IMR-90 (cell line): Measurements from ENCODE around the gene NR1I2. TPM values are rescaled to one million over a fixed set of nuclear protein-coding genes. Genes with fewer than 3 reads are reported as not detected.

Experiments
- ATAC-seq: fragments of 200-7000 bp; cut with Tn5 transposase; 2 replicates; pipeline ENCODE4 v1.9.1; 2020; ENCODE audit warnings: low read depth, mild to moderate bottlenecking, moderate library complexity
- Bru-seq: library from RNA; stranded (reverse); fragments of 400-500 nt; gene quantifications from one replicate; lab custom pipeline; 2021; lab: Mats Ljungman, UMichigan
- BruChase-seq, 2 experiments: library from RNA; stranded (reverse); fragments of 400-500 nt; gene quantifications; one replicate each; lab custom pipeline; 2021; lab: Mats Ljungman, UMichigan
- BruUV-seq: library from RNA; stranded (reverse); fragments of 400-500 nt; replicated peaks from 2 replicates; lab custom pipeline; 2021; lab: Mats Ljungman, UMichigan
- CTCF ChIA-PET: fragments of 300-600 bp; formaldehyde crosslinking; extraction: SDS; loops from one replicate; lab custom pipeline; 2021; ENCODE audit warnings: antibody characterized with exemption; lab: Yijun Ruan, JAX
- POLR2A ChIA-PET: fragments of 300-600 bp; sonication (Branson Sonifier 250); formaldehyde crosslinking; loops from one replicate; lab custom pipeline; 2022; ENCODE audit warnings: antibody characterized with exemption; ENCODE audit not compliant: unreplicated experiment; lab: Charles Lee
- DNase-seq: peaks from one replicate; pipeline ENCODE4 v3.0.0; 2013
- H2AFZ ChIP-seq: replicated peaks from 2 replicates; pipeline ENCODE3; 2013; ENCODE audit warnings: low read length, mild to moderate bottlenecking; ENCODE audit not compliant: poor library complexity
- H2AK5ac ChIP-seq: 2 replicates; pipeline ENCODE4 v1.6.1; 2013; ENCODE audit warnings: low read depth, low read length, inconsistent platforms
- H2AK9ac ChIP-seq: replicated peaks from 2 replicates; pipeline ENCODE3; 2013; ENCODE audit warnings: mild to moderate bottlenecking, low read depth, low read length, moderate library complexity; ENCODE audit not compliant: poor library complexity
- H2BK120ac ChIP-seq: 2 replicates; pipeline ENCODE4 v1.6.1; 2013; ENCODE audit warnings: low read depth, low read length, inconsistent platforms
- H2BK15ac ChIP-seq: 3 replicates; pipeline ENCODE4 v1.6.1; 2013; ENCODE audit warnings: low read depth, low read length, inconsistent platforms
- H2BK20ac ChIP-seq: 2 replicates; pipeline ENCODE4 v1.6.1; 2013; ENCODE audit warnings: low read depth, mild to moderate bottlenecking, inconsistent platforms, low read length, moderate library complexity
- H2BK5ac ChIP-seq: 2 replicates; pipeline ENCODE4 v1.6.1; 2013; ENCODE audit warnings: mild to moderate bottlenecking, low read depth, low read length, inconsistent platforms; ENCODE audit not compliant: poor library complexity, severe bottlenecking
- H3K14ac ChIP-seq: replicated peaks from 2 replicates; pipeline ENCODE4 v1.6.1; 2013; ENCODE audit warnings: low read depth, low read length, inconsistent platforms
- H3K18ac ChIP-seq: 2 replicates; pipeline ENCODE4 v1.6.1; 2013; ENCODE audit warnings: low read depth, low read length, control low read depth
- H3K23ac ChIP-seq: 2 replicates; pipeline ENCODE4 v1.6.1; 2013; ENCODE audit warnings: low read depth, low read length, inconsistent platforms
- H3K27ac ChIP-seq: 2 replicates; pipeline ENCODE4 v1.5.1; 2013; ENCODE audit warnings: mild to moderate bottlenecking, control low read depth, low read length; ENCODE audit not compliant: insufficient read depth
- H3K27me3 ChIP-seq: 2 replicates; pipeline ENCODE4 v1.6.1; 2013; ENCODE audit warnings: low read length; ENCODE audit not compliant: control insufficient read depth, insufficient read depth
- H3K36me3 ChIP-seq: 2 replicates; pipeline ENCODE4 v1.6.1; 2013; ENCODE audit warnings: low read length, mixed read lengths; ENCODE audit not compliant: control insufficient read depth, insufficient read depth
- H3K4ac ChIP-seq: 2 replicates; pipeline ENCODE4 v1.6.1; 2013; ENCODE audit warnings: low read depth, low read length, inconsistent platforms
- H3K4me1 ChIP-seq: 2 replicates; pipeline ENCODE4 v1.6.1; 2013; ENCODE audit warnings: low read length, mixed read lengths; ENCODE audit not compliant: control insufficient read depth, insufficient read depth
- H3K4me2 ChIP-seq: 2 replicates; pipeline ENCODE4 v1.6.1; 2013; ENCODE audit warnings: low read depth, mild to moderate bottlenecking, control low read depth, low read length, moderate library complexity
- H3K4me3 ChIP-seq: 2 replicates; pipeline ENCODE4 v1.5.1; 2013; ENCODE audit warnings: low read depth, mild to moderate bottlenecking, control low read depth, low read length, moderate library complexity; ENCODE audit not compliant: insufficient read depth
- H3K56ac ChIP-seq: 2 replicates; pipeline ENCODE4 v1.6.1; 2013; ENCODE audit warnings: low read length, inconsistent platforms; ENCODE audit not compliant: insufficient read depth; ENCODE audit errors: extremely low read depth
- H3K79me1 ChIP-seq, 2 experiments: 2 replicates each; pipeline ENCODE4 v1.6.1; 2013; ENCODE audit warnings: low read length in 2 of 2, inconsistent platforms in 1 of 2, low read depth in 1 of 2
- H3K9ac ChIP-seq: 2 replicates; pipeline ENCODE4 v1.6.1; 2013; ENCODE audit warnings: low read depth, low read length, control low read depth
- H3K9me1 ChIP-seq: 2 replicates; pipeline ENCODE4 v1.6.1; 2013; ENCODE audit warnings: low read length, inconsistent platforms; ENCODE audit not compliant: insufficient read depth
- H3K9me3 ChIP-seq: 2 replicates; pipeline ENCODE4 v1.6.1; 2013; ENCODE audit warnings: low read length; ENCODE audit not compliant: control insufficient read depth, insufficient read depth
- H4K20me1 ChIP-seq: 2 replicates; pipeline ENCODE4 v1.6.1; 2013; ENCODE audit warnings: low read length, inconsistent platforms; ENCODE audit not compliant: insufficient read depth
- H4K5ac ChIP-seq: 2 replicates; pipeline ENCODE4 v1.6.1; 2013; ENCODE audit warnings: mild to moderate bottlenecking, low read depth, low read length, control low read depth
- H4K8ac ChIP-seq, 2 experiments: 2 replicates each; pipeline ENCODE4 v1.6.1; 2013; ENCODE audit warnings: low read depth in 2 of 2, low read length in 2 of 2, control low read depth in 1 of 2, inconsistent platforms in 1 of 2
- H4K91ac ChIP-seq: 2 replicates; pipeline ENCODE4 v1.6.1; 2013; ENCODE audit warnings: low read depth, low read length, inconsistent platforms; ENCODE audit not compliant: insufficient read depth
- CEBPB ChIP-seq: IDR thresholded peaks from 2 replicates; pipeline ENCODE4 v1.6.1; 2012; ENCODE audit warnings: low read depth, low read length, improper control_type of control experiment
- CHD1 ChIP-seq: IDR thresholded peaks from 2 replicates; pipeline ENCODE4 v1.6.1; 2012; ENCODE audit warnings: low read depth, low read length, improper control_type of control experiment
- FOS ChIP-seq: fragments of 150-350 bp; IDR thresholded peaks from 2 replicates; pipeline ENCODE4 v1.6.1; 2016; ENCODE audit warnings: low read depth, low read length
- MAFK ChIP-seq: IDR thresholded peaks from 2 replicates; pipeline ENCODE4 v1.6.1; 2012; ENCODE audit warnings: low read depth, low read length, improper control_type of control experiment
- MXI1 ChIP-seq: IDR thresholded peaks from 2 replicates; pipeline ENCODE4 v1.6.1; 2012; ENCODE audit warnings: low read depth, mild to moderate bottlenecking, low read length, moderate library complexity, borderline replicate concordance
- NFE2L2 ChIP-seq: fragments of 150-350 bp; IDR thresholded peaks from 2 replicates; pipeline ENCODE4 v1.6.1; 2016; ENCODE audit warnings: low read depth, mild to moderate bottlenecking, low read length
- POLR2A ChIP-seq: IDR thresholded peaks from 2 replicates; pipeline ENCODE4 v1.6.1; 2012; ENCODE audit warnings: mild to moderate bottlenecking, low read depth, low read length
- RAD21 ChIP-seq: IDR thresholded peaks from 2 replicates; pipeline ENCODE4 v1.6.1; 2012; ENCODE audit warnings: low read length, improper control_type of control experiment
- RCOR1 ChIP-seq: IDR thresholded peaks from 2 replicates; pipeline ENCODE4 v1.6.1; 2012; ENCODE audit warnings: mild to moderate bottlenecking, low read length, improper control_type of control experiment; ENCODE audit not compliant: insufficient replicate concordance
- RFX5 ChIP-seq: IDR thresholded peaks from 2 replicates; pipeline ENCODE4 v1.8.0; 2012; ENCODE audit warnings: low read depth, mild to moderate bottlenecking, low read length, moderate library complexity
- SMC3 ChIP-seq: fragments of 150-350 bp; IDR thresholded peaks from 2 replicates; pipeline ENCODE4 v1.6.1; 2016; ENCODE audit warnings: low read depth, mild to moderate bottlenecking, antibody characterized with exemption, low read length, moderate library complexity
- WGBS, 2 experiments: methylation state at CpG; one replicate each; pipeline versions ENCODE4 v1.1.5 to v1.1.7; 2013; ENCODE audit warnings: missing lambda C conversion rate in 2 of 2; ENCODE audit not compliant: insufficient read length in 1 of 2; ENCODE audit errors: extremely low coverage in 2 of 2; 5-methylcytosine and 5-hydroxymethylcytosine counted together
- dilution Hi-C: fragments of 300-500 bp; cut with HindIII; formaldehyde crosslinking; loops from one replicate; pipeline ENCODE4 v1.14.3; 2018; ENCODE audit warnings: low sequenced_read_pairs; ENCODE audit not compliant: unreplicated experiment
- in situ Hi-C: fragments of 300-500 bp; cut with MboI; formaldehyde crosslinking; loops from 3 replicates; pipeline ENCODE4 v1.14.3; 2019; ENCODE audit warnings: low sequenced_read_pairs, inconsistent platforms, mixed read lengths
- intact Hi-C: fragments of 100-400 bp; cut with micrococcal nuclease; formaldehyde crosslinking; loops from 2 replicates; pipeline ENCODE4 v1.10.0; 2022
- long read RNA-seq: library from polyadenylated mRNA; unstranded; transcript quantifications from one replicate; pipeline ENCODE4 v2.0.0, GENCODE V29; 2021; ENCODE audit not compliant: unreplicated experiment
- polyA plus RNA-seq, 3 experiments: library from polyadenylated mRNA; depleted of rRNA; stranded (reverse); fragments of >200 nt; gene quantifications; 2 replicates each; pipeline ENCODE4 v1.2.3, GENCODE V29; 2012; ENCODE audit warnings: low replicate concordance in 1 of 3
- total RNA-seq: library from RNA; depleted of rRNA; stranded (reverse); fragments of >200 nt; gene quantifications from 2 replicates; pipeline ENCODE4 v1.2.3, GENCODE V29; 2012; rRNA removed
- TF ChIP-seq, protein P1 (sequence below): fragments of 150-350 bp; IDR thresholded peaks from 2 replicates; pipeline ENCODE4 v1.6.1; 2016; ENCODE audit warnings: low read depth, mild to moderate bottlenecking, low read length, moderate library complexity, borderline replicate concordance
- TF ChIP-seq, protein P2 (sequence below): fragments of 150-350 bp; IDR thresholded peaks from 2 replicates; pipeline ENCODE4 v1.6.1; 2017; ENCODE audit warnings: mild to moderate bottlenecking, antibody characterized with exemption, low read length, low read depth
- TF ChIP-seq, protein P3 (sequence below): conservative IDR thresholded peaks from 2 replicates; pipeline ENCODE4 v1.5.1; 2012; ENCODE audit warnings: mild to moderate bottlenecking, low read depth, low read length, improper control_type of control experiment

The NR1I2 gene
- total RNA-seq (not detected in 2 replicates), polyA plus RNA-seq (2012; rRNA removed) (not detected in 2 replicates), Bru-seq, nascent RNA (not detected), BruChase-seq, experiment 1, labeled RNA remaining after a 6-hour chase (not detected), BruChase-seq, experiment 2, labeled RNA remaining after a 2-hour chase (percentile 7 among the genes with signal in this experiment)
- 0.03 TPM in 1 of 2 replicates, not detected in the other for polyA plus RNA-seq (2012; cell fraction: cytosol; rRNA removed)
- polyA plus RNA-seq (2012; cell fraction: nucleus; rRNA removed; ENCODE audit: low replicate concordance): 0.03 and 0.06 TPM in 2 replicates
- long read RNA-seq: 0 reads

- Histone ChIP-seq H3K18ac (no peak within 1 kb of the TSS), H4K20me1 (no peaks in the 10 kb centered on the region), H3K56ac (no peak within 1 kb of the TSS), H3K9me3 (no peaks in the 10 kb centered on the region), H3K9ac (no peak within 1 kb of the TSS), H3K4ac (no peak within 1 kb of the TSS), H3K27me3 (peaks cover 4% of the 10 kb centered on the region), H2BK5ac (no peak within 1 kb of the TSS), H3K9me1 (no peaks in the 10 kb centered on the region), H3K4me3 (no peak within 1 kb of the TSS), H2BK120ac (no peak within 1 kb of the TSS), H3K14ac (no peak within 1 kb of the TSS), H3K4me2 (no peak within 1 kb of the TSS), H3K23ac (no peak within 1 kb of the TSS), H3K27ac (no peak within 1 kb of the TSS), H2AFZ (no peak within 1 kb of the TSS), H3K4me1 (no peaks in the 10 kb centered on the region), H2AK9ac (no peak within 1 kb of the TSS), H2BK20ac (no peak within 1 kb of the TSS), H2AK5ac (no peak within 1 kb of the TSS), H3K36me3 (no peaks in the 10 kb centered on the region), H4K8ac (no peak within 1 kb of the TSS), H3K79me1 (no peaks in the 10 kb centered on the region), H2BK15ac (no peak within 1 kb of the TSS), H4K91ac (no peak within 1 kb of the TSS), H4K5ac (no peak within 1 kb of the TSS)
- 61% methylated on average over 4 of the region's 10 CpGs; no CpG with 5 or more reads in 1 of the 2 experiments for WGBS, 2 experiments
- ChIA-PET POLR2A (no interaction called here), CTCF (no interaction called here)
- ATAC-seq (no peak), DNase-seq (no peak)
- in situ Hi-C loops (no loop called here), intact Hi-C loops (no loop called here), dilution Hi-C loops (no loop called here)
- BruUV-seq: no TSS peak
- TF ChIP-seq SMC3: no peak
- TF ChIP-seq, protein P1, sequence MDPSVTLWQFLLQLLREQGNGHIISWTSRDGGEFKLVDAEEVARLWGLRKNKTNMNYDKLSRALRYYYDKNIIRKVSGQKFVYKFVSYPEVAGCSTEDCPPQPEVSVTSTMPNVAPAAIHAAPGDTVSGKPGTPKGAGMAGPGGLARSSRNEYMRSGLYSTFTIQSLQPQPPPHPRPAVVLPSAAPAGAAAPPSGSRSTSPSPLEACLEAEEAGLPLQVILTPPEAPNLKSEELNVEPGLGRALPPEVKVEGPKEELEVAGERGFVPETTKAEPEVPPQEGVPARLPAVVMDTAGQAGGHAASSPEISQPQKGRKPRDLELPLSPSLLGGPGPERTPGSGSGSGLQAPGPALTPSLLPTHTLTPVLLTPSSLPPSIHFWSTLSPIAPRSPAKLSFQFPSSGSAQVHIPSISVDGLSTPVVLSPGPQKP: no peak
- TF ChIP-seq MAFK: no peak
- no peak for TF ChIP-seq FOS
- TF ChIP-seq, protein P2, sequence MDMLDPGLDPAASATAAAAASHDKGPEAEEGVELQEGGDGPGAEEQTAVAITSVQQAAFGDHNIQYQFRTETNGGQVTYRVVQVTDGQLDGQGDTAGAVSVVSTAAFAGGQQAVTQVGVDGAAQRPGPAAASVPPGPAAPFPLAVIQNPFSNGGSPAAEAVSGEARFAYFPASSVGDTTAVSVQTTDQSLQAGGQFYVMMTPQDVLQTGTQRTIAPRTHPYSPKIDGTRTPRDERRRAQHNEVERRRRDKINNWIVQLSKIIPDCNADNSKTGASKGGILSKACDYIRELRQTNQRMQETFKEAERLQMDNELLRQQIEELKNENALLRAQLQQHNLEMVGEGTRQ: no peak
- TF ChIP-seq, protein P3, sequence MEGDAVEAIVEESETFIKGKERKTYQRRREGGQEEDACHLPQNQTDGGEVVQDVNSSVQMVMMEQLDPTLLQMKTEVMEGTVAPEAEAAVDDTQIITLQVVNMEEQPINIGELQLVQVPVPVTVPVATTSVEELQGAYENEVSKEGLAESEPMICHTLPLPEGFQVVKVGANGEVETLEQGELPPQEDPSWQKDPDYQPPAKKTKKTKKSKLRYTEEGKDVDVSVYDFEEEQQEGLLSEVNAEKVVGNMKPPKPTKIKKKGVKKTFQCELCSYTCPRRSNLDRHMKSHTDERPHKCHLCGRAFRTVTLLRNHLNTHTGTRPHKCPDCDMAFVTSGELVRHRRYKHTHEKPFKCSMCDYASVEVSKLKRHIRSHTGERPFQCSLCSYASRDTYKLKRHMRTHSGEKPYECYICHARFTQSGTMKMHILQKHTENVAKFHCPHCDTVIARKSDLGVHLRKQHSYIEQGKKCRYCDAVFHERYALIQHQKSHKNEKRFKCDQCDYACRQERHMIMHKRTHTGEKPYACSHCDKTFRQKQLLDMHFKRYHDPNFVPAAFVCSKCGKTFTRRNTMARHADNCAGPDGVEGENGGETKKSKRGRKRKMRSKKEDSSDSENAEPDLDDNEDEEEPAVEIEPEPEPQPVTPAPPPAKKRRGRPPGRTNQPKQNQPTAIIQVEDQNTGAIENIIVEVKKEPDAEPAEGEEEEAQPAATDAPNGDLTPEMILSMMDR: no peak
- TF ChIP-seq MXI1: no peak
- TF ChIP-seq CEBPB: no peak
- TF ChIP-seq RAD21: no peak
- TF ChIP-seq CHD1: no peak
- TF ChIP-seq RFX5: no peak
- TF ChIP-seq RCOR1: no peak
- TF ChIP-seq NFE2L2: no peak
- TF ChIP-seq POLR2A: no peak
These were observed at the start of gene NR1I2 for GRCh38 chr3:119781330-119782198. Gene NR1I2 (plus strand): TSS chr3:119782101.
